Measurements from ENCODE around the gene ITIH4.

The ITIH4 gene

GRCh38 chr3:52770496-52771333 is 59.8 kb downstream of the ITIH4 start, which contains the start of gene NEK4:
NEK4 (minus strand) TSS chr3:52770940; CDS start chr3:52770746, 194 bp downstream.
- 0 out of 2 replicates have a peak, but pooled peaks have one; percentile 1 for TF ChIP-seq CTCF (conservative IDR thresholded peaks at IDR 0.05; ENCODE audit: low read length)

GRCh38 chr3:52769786-52770455 is 60.6 kb downstream of the ITIH4 start:
- DNase-seq (ENCODE audit: low read depth) = no peak
- peak overlapping the region; percentile 84 for H3K4me3 ChIP-seq (ENCODE audit: low read length)
- TF ChIP-seq CTCF (conservative IDR thresholded peaks at IDR 0.05; ENCODE audit: low read length) = no peak

More at GRCh38 chr3:52770496-52771333, 59.8 kb downstream of the ITIH4 start, which contains the start of gene NEK4:
- peak; percentile 86 for DNase-seq (ENCODE audit: low read depth)
- peak within 1 kb of the TSS; percentile 84 for H3K4me3 ChIP-seq (ENCODE audit: low read length)

GRCh38 chr3:52763466-52763865 is 67.0 kb downstream of the ITIH4 start:
- TF ChIP-seq CTCF (conservative IDR thresholded peaks at IDR 0.05; ENCODE audit: low read length) = no peak
- DNase-seq (ENCODE audit: low read depth) = no peak
- no peak overlapping the region for H3K4me3 ChIP-seq (ENCODE audit: low read length)
